Thyroid gland (tissue), 4 donors: ENCODE data around the gene PIBF1.

Source experiments
- POLR2A ChIP-seq, 2 donors: fragments of 450-650 bp; IDR thresholded peaks; one replicate each; pipeline ENCODE4 v1.6.1; 2017; ENCODE audit warnings: antibody characterized with exemption in 2 of 2, mild to moderate bottlenecking in 2 of 2, moderate library complexity in 1 of 2
- TF ChIP-seq, protein P1 (sequence below), 6 experiments: fragments of 200-600 bp in 3 of 6; fragments of 450-650 bp in 3 of 6; sonication (generic) in 3 of 6; IDR thresholded peaks; one replicate each; pipeline ENCODE4 v1.5.1; 2016 to 2019; ENCODE audit warnings: antibody characterized with exemption in 6 of 6, mild to moderate bottlenecking in 2 of 6, inconsistent platforms in 1 of 6, moderate library complexity in 1 of 6

DNA sequence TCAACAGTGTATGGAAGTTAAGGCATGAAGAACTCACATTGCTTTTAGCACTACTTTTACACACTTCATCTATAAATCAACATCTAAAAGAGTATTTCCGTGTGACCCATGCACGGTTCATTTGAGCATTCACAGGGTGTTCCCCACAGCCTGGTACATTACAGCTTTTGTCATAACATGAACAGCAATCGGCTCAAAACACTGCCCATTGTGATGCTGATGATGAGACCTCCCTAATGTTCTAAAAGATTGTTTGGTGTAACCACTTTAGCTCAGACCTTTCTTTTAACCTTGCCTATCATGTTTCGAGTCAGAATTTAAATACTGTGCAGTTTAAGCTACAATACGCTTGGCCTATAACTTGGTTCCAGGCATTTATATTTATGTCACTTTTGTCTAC, 272.8 kb downstream of the PIBF1 start:
- TF ChIP-seq, protein P1, sequence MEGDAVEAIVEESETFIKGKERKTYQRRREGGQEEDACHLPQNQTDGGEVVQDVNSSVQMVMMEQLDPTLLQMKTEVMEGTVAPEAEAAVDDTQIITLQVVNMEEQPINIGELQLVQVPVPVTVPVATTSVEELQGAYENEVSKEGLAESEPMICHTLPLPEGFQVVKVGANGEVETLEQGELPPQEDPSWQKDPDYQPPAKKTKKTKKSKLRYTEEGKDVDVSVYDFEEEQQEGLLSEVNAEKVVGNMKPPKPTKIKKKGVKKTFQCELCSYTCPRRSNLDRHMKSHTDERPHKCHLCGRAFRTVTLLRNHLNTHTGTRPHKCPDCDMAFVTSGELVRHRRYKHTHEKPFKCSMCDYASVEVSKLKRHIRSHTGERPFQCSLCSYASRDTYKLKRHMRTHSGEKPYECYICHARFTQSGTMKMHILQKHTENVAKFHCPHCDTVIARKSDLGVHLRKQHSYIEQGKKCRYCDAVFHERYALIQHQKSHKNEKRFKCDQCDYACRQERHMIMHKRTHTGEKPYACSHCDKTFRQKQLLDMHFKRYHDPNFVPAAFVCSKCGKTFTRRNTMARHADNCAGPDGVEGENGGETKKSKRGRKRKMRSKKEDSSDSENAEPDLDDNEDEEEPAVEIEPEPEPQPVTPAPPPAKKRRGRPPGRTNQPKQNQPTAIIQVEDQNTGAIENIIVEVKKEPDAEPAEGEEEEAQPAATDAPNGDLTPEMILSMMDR (IDR thresholded peaks at IDR 0.05): no peak
- no peak for TF ChIP-seq POLR2A (IDR thresholded peaks at IDR 0.05)
